ENCODE results near the gene SAMD9L.

Gene SAMD9L

DNA sequence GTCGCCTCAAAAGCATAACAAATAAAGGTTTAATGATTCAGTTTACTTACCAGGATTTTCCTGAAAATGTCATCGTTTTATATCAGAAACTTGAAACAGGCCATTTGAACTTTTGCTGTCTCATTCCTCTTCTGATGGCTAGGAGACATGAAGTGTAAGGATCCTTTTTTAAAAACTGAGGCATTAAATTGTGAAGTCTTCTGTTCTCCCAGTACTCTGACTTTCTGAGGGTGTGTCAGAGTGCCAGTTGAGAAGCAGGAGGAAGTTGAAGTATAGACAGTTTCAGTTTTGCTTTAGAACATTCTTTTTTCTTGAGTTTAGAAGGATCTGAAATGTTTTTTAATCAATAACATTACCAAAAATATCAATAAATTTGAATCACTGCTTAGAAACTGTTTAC, at the start of gene SAMD9L:
Gene SAMD9L, minus strand, starts transcription at position 242 of the 400 bp plus-strand sequence. CDS start 12,414 bp downstream, outside the sequence.
- DNase-seq = peak; percentile 5

DNA sequence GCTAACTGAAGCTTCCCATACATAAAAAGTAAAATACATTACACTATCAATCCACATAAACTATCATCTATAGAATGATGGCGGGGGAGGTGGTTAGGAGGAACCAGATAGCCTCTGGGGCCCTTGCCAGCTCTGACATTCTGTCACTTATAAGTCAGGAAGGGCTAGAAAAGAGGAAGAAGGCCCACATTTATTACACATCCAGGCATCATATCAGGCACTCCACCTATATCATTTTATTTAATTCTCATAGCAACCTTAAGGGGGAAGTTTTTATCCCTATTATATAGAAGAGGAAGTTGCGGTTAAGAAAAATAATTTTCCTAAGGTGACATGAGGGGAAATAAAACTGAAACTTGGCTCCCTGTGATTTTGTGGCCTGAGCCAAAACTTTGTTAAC, 48.2 kb upstream of the SAMD9L start:
- no peak for DNase-seq

DNA sequence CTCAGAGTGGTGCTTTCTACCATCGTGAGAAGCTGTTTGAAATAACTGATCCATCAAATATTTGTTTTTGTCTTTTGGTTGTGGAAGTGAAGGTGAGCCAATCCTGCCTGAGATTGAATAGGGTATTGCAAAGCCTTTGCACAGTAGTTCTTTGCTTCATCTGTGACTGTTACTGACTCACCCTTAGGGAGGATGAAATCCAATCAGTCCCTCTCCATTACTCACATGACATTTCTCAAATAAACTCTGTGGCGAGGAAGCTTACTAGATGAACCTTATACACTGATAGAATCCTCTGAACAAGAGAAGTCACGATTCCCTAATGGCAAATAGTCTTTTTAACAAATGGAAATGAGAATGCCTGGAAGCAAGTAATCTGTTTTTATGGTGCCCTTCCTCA, 46.2 kb upstream of the SAMD9L start:
- no peak for DNase-seq

DNA sequence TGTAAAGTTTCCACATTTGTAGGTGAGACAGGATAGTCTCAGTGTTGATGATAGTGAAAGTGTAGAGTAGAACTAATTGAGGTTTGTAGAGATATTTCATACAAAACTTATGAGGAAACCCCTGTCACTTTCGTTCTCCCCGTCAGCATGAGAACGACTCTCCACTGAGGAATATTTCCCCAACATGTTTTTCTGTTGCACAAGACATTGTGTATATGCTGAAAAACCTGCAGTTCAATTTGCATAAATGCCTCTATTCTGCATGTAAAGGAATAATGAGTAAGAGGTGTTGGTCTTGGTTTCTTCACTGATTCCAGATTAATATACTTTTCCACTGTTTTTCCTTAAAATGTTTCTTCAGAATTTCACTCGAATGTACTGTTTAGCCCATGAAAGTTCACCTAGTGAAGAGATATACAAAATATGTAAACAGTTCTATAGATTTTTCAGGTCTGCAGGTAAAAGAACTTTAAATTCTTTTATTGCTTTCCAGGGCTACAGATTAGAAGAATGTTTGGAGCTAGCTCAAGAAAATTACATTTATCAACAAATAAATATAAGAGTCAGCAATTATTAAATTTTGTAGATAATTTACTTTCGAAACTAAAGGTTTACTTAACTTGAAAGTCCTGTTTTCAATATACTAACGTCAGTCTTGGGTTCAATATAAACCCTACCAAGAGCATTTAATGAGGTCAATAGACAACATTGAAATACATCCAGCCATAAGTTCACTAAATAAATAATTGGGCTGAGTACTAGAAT, 40.9 kb upstream of the SAMD9L start:
- no peak for DNase-seq

DNA sequence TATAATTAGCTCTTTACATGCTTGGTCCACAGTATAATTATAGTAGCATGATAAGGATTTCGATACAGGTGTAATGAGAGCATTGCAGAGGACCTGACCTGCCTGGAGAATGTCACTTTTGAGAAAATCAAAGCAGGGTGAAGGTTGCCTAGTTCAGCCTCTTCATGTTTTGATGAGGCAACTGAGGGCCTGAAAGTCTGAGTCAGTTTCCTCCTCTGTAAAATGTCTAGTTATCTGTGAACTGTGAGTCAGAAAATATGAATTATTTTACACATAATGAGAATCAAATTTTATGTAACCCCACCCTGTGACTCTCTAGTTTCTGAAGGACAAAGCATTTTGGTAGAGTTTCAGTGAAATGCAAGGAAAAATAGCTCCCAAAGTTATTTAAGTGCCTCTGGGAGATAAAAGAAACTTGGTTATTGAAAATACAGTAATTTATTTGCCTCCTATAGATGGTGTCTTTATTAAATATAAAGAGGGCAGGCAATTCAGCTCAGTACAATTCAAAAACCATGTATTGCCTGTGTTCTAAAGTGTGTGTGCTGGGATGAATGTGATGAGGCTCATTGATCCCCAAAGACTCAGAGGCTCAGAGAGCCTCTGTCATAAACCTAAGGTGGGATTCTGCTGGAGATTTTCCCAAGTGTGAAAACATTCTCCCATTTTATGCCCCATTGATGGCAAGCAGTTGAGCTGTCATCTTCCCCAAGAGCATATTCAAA, 37.3 kb upstream of the SAMD9L start:
- no peak for DNase-seq

DNA sequence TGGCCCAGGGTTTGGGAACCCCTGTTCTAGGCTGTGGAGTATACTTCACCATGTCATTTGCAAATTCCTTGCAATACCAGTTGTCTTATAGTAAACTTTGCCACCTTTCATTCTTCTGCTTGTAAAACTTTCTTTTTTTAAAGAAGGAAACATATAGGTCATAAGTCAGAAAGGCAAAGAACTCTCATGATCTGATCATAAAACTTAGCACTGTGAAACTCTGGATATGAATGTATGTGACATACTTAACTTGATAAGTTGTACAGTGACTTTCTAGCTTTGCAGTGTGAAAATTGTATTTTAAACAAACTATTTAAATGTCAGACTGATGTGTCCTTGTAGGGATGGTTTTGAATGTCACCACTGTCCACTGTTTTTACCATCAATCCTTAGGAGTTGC, 31.0 kb upstream of the SAMD9L start:
- no peak for DNase-seq

DNA sequence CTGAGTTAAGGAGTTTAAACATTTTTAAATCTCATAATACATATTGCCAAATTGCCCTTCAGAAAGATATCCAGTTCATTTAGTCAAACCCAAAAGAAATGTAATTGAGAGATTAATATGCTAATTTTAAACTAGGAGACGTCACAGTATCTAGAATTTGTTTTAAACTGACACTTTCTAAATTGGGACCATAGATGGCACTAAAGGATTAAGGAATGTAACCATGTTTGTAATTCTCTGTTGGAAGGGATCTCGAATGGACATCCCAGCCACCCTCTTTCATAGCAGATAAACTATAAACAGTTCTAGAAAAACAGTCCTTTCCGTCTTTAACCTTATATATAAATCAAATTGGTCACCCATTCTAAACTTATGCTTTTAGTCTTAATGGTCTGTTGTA, 30.0 kb upstream of the SAMD9L start:
- no peak for DNase-seq

DNA sequence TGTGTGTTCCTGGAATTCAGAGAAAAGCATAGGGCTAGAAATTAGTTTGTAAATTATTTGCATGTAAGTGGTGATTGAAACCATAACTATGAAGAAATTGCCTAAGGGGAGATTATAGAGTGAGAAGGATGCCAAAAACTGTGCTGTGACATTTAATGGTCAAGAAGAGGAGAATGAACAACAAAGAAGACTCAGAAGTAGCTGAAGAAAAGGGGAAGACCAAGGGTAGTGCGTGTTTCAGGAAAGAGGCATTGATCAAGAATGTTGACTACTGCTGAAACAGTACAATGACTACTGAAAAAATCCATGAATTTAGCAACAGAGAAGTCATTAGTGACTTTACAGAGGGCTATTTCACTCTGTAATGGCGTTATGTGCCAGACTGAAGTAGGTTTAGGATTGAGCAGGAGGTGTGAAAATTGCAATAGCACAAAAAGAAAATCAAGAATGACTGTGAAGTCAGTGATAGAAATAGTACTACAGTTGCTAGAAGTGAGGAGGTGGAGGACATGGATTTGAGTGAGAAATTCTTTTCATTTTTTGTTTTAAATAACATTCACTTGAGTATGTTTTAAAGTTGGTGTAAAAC, 28.9 kb upstream of the SAMD9L start:
- DNase-seq = no peak

DNA sequence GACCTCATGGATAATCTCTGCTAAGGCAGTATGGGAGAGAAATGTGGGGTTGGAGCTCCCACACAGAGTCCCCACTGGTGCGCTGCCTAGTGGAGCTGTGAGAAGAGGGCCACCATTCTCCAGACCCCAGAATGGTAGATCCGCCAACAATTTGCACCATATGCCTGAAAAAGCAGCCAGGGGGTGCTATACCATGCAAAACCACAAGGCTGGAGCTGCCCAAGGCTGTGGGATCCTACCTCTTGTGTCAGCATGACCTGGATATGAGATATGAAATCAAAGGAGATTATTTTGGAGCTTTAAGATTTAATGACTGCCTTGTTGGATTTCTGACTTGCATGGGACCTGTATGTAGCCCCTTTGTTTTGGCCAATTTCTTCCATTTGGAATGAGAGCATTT, 27.0 kb upstream of the SAMD9L start:
- no peak for DNase-seq

DNA sequence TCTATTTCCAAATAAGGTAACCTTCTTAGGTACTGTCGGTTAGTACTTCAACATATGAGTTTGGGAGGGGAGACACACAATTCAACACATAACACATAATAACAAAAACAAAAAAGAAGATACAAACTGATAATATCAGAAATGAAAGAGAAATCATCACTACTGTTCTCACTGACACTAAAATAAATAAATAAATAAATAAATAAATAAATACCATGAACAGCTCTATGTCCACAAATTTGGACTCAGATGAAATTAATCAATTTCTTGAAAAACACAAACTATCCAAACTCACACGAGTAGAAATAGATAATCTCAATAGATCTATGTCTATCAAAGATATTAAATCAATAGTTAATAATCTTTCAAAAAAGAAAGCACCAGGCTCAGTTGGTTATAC, 24.5 kb upstream of the SAMD9L start:
- no peak for DNase-seq

DNA sequence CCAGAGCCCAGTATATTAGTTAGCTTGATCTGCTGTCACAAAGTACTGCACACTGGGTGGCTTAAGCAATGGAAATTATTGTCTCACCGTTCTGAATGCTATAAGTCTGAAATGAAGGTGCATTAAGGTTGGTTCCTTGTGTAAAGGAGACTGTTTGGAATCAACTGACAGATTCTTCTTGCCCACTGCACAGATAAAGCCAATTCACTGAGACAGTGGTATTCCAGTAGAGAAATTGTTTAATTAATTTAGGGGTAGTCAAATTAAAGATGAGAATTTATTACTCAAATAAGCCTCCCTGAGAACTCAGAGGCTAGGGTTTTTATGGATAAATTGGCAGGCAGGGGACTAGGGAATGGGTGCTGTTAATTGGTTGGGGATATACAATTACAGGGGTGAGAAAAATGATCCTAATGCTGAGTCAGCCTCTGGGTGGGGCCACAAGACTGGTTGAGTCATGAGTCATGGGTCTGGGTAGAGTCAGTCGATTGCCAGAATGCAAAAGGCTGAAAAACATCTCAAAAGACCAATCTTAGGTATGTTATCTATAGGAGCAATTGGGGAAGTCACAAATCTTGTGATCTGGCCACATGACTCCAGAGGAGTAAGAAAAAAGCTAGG, 23.5 kb upstream of the SAMD9L start:
- DNase-seq = no peak

DNA sequence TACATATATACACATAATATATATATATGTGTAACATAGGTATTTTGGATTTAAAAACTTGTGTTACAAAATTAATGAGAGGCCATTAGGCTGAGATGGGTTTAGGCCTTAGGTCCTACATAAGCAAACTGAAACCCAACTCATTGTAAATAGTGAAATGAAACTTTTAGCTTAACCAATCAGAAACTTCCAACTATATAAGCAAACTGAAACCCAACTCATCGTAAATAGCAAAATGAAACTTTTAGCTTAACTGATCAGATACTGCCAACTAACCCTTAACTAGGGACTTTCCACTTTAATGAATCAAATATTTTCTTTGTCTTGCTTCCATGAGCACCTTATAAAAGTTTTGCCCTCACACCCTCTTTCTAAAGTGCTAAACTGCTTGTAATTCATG, 17.3 kb upstream of the SAMD9L start:
- DNase-seq = no peak

DNA sequence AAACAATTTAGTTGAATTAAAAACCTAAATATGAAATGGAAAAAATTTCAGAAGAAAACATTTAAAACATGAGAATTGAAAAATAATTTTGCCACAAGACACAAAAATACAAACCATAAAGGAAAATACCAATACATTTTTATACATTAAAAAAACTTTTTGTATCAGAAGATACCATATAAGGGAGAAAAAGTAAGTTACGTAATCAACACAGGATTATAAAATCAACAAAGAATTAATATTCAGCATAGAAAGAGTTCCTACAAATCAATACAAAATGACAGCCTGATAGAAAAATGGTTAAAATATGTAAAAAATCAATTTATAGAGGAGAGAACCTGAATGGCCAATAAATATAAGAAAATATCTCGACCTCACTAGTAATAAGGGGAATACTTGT, 16.6 kb upstream of the SAMD9L start:
- DNase-seq = no peak

DNA sequence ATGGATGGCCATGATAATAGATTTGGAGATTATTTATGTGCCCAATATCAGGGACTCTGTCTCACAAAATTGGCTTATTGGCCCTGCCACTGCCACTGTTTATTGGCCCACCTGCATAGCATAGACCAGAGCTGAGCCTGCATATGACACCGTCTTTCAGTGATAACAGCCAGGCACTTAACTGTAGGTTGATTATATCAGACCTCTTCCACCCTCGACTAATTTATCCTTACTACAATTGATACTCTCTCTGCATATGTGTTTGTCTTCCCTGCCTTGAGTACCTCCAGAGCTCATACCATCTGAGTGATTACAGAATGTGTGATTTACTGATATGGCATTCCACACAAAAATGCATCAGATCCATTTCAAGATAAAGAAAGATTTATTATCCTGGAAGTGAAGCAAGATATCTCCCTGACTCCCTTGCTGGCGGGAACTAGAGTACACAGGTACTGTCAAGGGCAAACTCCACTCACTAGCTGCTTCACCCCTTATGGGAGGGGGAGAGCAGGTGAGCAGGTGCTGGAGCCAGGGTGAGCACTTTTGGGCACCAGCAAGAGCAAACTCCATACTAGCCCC, 13.1 kb upstream of the SAMD9L start:
- DNase-seq = no peak

DNA sequence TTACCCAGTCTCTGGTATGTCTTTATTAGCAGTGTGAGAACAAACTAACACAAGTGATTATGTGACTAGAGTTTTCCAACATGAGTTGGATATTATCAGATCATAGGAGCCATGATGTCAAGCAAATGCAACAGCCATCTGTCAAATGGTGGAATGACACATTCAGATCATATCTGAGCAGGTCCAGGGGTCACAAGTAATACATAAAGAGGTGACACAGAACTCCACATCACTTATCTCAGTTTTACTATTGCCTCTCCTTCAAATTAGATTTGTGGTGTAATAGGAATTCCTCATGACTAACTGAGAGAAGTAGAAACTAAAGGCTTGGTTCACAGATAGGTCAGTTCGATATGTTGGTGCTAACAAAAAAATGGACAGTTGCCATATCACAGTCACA, 12.2 kb upstream of the SAMD9L start:
- DNase-seq = no peak

DNA sequence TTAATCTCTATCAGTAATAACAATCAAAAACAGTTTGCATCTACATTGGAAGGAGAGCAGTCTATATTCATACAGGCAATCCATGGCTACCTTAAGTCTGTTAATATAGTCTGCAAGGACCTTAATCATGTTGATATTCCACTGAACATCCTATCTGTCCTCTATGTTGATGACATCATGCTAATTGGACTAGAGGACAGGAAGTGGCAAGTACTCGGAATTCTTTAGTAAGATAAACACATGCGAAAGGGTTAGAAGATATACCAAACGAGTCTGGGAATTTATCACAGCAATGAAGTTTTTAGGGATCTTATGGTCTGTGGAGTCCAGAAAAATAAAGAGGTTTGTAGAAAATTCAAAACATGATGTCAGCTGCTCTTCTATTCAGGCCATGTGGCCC, 11.3 kb upstream of the SAMD9L start:
- DNase-seq = no peak

DNA sequence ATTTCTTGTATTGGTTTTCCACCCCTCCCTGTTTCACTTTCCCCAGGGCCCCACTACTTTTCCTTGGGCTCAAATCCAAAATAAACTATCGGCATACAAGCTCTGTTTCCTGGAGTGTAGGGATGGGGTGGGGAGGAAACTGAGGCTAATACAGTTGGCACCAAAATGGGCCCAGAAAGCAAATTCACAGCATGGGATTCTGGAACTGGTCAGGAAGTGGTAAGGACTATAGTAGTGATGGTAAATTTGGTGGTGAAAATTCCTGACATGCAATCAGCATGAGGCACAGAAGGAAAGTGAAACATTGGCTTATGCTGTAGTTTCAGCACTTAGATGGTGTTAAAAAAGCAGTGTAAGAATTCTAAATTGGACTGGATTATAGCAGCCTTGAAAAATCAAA, 8.7 kb upstream of the SAMD9L start:
- DNase-seq = no peak

DNA sequence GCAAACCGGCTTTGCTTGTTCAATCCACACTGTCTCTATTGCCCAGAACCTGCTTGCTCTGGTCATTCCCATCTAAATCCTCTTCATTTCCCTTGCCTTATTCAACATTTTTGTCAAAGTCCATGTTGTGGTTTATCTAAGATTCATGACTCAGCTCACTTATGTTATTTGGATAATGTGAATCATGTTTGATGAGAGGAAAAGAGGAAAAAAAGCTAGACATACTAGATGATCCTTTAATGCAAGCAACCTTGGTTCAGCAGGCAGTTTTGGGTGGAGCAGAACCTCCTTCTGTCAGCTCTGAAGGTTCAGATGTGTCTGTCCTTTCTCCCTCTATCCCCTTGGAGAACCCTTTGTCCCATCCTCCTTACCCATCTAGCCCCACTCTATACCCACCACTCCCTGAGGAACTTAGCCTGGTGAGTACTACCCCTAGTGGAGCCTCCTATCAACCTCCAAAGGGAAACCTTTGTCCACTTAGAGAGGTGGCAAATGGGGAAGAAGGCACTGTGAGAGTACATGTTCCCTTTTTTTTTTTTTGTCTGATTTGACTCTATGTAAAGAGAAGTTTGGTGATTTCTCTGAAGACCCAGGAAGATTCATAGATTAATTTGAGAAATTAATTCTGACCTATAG, 2.1 kb upstream of the SAMD9L start:
- DNase-seq = no peak

DNA sequence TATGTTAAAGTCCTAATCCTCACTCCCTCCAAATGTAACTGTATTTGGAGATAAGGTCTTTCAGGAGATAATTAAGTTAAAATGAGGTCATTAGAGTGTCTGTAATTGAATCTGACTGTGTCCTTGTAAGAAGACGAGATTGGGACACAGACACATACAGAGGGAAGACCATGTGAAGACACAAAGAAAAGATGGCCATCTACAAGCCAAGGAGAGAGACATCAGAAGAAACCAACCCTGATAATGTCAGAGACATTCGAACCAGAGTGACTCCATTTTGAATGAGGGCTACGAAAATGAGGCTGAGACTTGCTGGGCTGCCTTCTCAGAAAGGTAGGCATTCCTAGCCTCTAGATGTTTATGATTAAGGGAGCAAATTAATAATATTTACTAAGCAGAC, 542 bp upstream of the SAMD9L start:
- peak; percentile 2 for DNase-seq

DNA sequence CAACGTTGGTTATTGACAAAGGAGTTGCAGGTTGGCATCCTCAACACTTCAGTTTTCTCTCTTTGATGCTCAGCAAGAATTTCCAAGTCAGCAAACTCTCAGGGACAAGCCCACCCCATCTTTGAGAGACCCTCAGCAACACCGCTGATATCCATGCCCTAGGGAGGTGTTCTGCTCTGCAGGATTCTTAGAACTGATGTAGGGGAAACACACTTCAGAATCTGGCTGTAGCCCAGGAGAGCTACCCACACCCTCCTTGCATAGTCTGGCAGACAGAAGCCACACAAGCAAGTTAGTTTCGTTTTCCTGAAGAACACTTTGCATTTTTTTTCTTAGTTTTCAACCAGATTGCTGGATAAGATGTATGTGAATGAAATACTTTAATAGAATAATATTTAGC, 822 bp downstream of the SAMD9L start:
- peak; percentile 14 for DNase-seq

DNA sequence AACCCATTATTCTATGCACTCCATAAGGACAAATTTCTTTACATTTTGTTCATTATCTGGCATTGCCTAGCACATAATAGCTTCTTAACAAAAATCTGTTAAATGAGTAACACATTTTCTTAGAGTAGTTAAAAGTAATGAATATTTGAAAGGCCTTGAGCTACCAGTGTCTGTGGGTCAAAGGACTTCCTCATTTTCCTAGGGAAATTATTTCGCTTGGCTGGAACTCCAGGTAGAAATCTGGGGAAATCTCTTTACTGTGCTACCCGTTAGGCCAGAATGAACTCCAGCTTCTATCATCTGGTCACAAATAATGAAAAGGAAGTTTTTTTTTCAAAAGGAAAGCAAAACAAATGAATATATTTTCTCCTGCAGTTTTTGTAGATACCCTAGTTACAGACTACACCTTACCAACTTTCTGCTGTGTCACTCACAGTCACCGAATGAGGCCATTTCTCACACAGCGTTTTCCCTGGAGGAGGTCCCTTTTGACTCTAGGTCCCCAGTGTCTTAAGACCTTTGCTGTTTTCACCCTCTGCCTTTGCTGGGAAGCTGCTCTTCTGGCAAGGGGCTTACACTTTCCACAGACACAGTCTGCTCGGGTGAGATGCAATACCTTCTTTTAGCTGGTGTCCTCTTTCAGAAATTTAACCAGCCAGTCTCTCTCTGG, 1.6 kb downstream of the SAMD9L start:
- no peak for DNase-seq

DNA sequence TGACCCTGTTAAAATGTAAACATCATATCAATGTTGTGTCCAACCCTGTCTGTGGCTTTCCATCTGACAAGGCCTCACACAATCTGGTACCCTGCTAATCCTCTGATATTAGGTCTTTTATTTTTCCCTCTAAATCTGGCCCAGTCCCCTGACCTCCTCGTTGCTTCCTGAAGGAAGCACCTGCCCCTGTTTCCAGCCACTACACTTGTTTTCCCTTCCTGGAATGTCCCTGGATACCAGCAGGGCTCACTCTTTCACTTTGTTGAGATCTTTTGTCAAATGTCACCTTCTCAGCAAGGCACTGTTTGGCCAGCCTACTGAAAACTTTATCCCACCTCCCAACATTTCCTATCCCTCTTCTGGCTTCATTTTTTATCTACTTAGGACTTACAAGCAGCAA, 2.1 kb downstream of the SAMD9L start:
- DNase-seq = no peak
